Lung (tissue), 12 donors: ENCODE measurements around the gene TAX1BP3. TPM values are rescaled to one million over a fixed set of nuclear protein-coding genes. Genes with fewer than 3 reads are reported as not detected.

Experiments
- ATAC-seq: fragments of 200-7000 bp; cut with Tn5 transposase; one replicate; pipeline ENCODE4 v1.9.1; 2020; ENCODE audit warnings: moderate number of reproducible peaks; ENCODE audit not compliant: insufficient read depth, low FRiP score
- DNase-seq, 3 donors: peaks; one replicate each; pipeline ENCODE4 v3.0.0-alpha.2; 2013 to 2017
- H3K27ac ChIP-seq, 2 donors: one replicate each; pipeline ENCODE4 v1.5.1; 2013; ENCODE audit warnings: mild to moderate bottlenecking in 2 of 2, moderate library complexity in 2 of 2, control low read depth in 1 of 2, inconsistent platforms in 1 of 2, low read depth in 1 of 2, low read length in 1 of 2
- H3K27me3 ChIP-seq, 3 donors: one replicate each; pipeline ENCODE4 v1.5.1; 2013; ENCODE audit warnings: low read length in 2 of 3; ENCODE audit not compliant: control insufficient read depth in 3 of 3, insufficient read depth in 3 of 3
- H3K36me3 ChIP-seq, 4 donors: one replicate each; pipeline ENCODE4 v1.5.1; 2013; ENCODE audit warnings: low read length in 4 of 4, mild to moderate bottlenecking in 1 of 4, moderate library complexity in 1 of 4; ENCODE audit not compliant: control insufficient read depth in 4 of 4, insufficient read depth in 4 of 4
- H3K4me1 ChIP-seq, 5 donors: one replicate each; pipeline ENCODE4 v1.5.1; 2013; ENCODE audit warnings: low read length in 5 of 5, mild to moderate bottlenecking in 2 of 5, moderate library complexity in 1 of 5; ENCODE audit not compliant: control insufficient read depth in 5 of 5, insufficient read depth in 5 of 5
- H3K4me3 ChIP-seq: one replicate; pipeline ENCODE4 v1.5.1; 2013; ENCODE audit warnings: mild to moderate bottlenecking, control low read depth, moderate library complexity
- H3K9ac ChIP-seq, 2 donors: one replicate each; pipeline ENCODE4 v1.5.1; 2013; ENCODE audit warnings: low read length in 2 of 2, control low read depth in 1 of 2; ENCODE audit not compliant: insufficient read depth in 1 of 2
- H3K9me3 ChIP-seq, 4 donors: one replicate each; pipeline ENCODE4 v1.5.1; 2013; ENCODE audit warnings: low read length in 3 of 4, mild to moderate bottlenecking in 1 of 4, moderate library complexity in 1 of 4; ENCODE audit not compliant: control insufficient read depth in 4 of 4, insufficient read depth in 3 of 4
- WGBS, 2 donors: extraction: QIAGEN DNeasy Blood & Tissue Kit; methylation state at CpG; one replicate each; pipeline ENCODE4 v1.1.7; 2013; 5-methylcytosine and 5-hydroxymethylcytosine counted together
- polyA plus RNA-seq, 2 donors: library from polyadenylated mRNA; stranded (reverse); fragments of 200-250 nt; gene quantifications; one replicate each; pipeline ENCODE4 v1.2.1, GENCODE V29; 2013
- total RNA-seq, 2 donors: library from RNA; depleted of rRNA in 1 of 2; stranded (reverse); fragments of >200 nt in 1 of 2; gene quantifications; one replicate each; pipeline ENCODE4 v1.2.1, GENCODE V29; 2014 to 2021
- TF ChIP-seq, protein P1 (sequence below): IDR thresholded peaks from 2 replicates; pipeline ENCODE4 v1.5.1; 2012; ENCODE audit warnings: mild to moderate bottlenecking; ENCODE audit errors: control extremely low read depth, extremely low read depth
- donor health status: control.
- donor health status: control.
- donor health status: Bipolar disorder and iron deficiency.
- donor health status: healthy.
- donor health status: DM: yes; HTN: yes; CAD: no.

TAX1BP3 gene
- total and polyA plus RNA-seq, 4 donors, result 69.7 to 146 (median 97.0) TPM

DNA sequence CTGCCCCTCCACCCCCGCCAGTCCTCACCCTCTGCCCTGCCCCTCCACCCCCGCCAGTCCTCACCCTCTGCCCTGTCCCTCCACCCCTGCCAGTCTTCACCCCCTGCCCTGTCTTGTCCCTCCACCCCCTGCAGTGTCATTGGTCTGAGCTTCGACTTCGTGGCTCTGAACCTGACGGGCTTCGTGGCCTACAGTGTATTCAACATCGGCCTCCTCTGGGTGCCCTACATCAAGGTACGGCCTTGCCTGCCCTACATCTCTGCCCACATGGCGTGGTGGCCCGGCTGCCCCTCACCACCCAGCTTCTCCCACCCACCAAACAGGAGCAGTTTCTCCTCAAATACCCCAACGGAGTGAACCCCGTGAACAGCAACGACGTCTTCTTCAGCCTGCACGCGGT is 12.0 kb downstream of the TAX1BP3 start:
- 87 to 94% methylated on average over 14 to 16 of the region's 16 CpGs for WGBS, 2 donors
- ATAC-seq (no peak), DNase-seq (no peak)
- Histone ChIP-seq H3K27me3 (no peaks in the 10 kb centered on the region), H3K9ac (no peak overlapping the region), H3K36me3 (peaks cover 0 to 20% (median 0%) of the 10 kb centered on the region in 4 donors), H3K4me3 (no peak overlapping the region), H3K9me3 (no peaks in the 10 kb centered on the region), H3K27ac (no peak overlapping the region), H3K4me1 (peaks cover 0 to 17% (median 0%) of the 10 kb centered on the region in 5 donors)
- TF ChIP-seq, protein P1, sequence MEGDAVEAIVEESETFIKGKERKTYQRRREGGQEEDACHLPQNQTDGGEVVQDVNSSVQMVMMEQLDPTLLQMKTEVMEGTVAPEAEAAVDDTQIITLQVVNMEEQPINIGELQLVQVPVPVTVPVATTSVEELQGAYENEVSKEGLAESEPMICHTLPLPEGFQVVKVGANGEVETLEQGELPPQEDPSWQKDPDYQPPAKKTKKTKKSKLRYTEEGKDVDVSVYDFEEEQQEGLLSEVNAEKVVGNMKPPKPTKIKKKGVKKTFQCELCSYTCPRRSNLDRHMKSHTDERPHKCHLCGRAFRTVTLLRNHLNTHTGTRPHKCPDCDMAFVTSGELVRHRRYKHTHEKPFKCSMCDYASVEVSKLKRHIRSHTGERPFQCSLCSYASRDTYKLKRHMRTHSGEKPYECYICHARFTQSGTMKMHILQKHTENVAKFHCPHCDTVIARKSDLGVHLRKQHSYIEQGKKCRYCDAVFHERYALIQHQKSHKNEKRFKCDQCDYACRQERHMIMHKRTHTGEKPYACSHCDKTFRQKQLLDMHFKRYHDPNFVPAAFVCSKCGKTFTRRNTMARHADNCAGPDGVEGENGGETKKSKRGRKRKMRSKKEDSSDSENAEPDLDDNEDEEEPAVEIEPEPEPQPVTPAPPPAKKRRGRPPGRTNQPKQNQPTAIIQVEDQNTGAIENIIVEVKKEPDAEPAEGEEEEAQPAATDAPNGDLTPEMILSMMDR, result no peak

DNA sequence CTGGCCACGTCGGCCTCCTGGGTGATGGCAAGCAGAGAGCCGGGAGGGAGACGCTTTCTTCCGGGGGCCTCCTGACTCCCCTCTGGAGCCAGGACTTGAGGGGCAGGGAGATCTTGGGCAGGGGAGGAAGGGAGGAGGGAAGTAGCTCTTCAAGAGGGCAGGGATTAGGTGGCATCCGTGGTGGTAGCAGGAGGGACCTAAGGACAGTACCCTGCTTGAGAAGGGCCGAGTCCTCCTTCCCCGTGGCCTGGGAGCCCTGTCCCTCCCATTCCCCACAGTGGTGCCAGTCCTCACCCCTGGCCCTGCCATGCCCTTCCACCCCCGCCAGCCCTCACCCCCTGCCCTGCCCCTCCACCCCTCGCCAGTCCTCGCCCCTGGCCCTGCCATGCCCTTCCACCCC is 12.6 kb downstream of the TAX1BP3 start:
- no peak for ATAC-seq

DNA sequence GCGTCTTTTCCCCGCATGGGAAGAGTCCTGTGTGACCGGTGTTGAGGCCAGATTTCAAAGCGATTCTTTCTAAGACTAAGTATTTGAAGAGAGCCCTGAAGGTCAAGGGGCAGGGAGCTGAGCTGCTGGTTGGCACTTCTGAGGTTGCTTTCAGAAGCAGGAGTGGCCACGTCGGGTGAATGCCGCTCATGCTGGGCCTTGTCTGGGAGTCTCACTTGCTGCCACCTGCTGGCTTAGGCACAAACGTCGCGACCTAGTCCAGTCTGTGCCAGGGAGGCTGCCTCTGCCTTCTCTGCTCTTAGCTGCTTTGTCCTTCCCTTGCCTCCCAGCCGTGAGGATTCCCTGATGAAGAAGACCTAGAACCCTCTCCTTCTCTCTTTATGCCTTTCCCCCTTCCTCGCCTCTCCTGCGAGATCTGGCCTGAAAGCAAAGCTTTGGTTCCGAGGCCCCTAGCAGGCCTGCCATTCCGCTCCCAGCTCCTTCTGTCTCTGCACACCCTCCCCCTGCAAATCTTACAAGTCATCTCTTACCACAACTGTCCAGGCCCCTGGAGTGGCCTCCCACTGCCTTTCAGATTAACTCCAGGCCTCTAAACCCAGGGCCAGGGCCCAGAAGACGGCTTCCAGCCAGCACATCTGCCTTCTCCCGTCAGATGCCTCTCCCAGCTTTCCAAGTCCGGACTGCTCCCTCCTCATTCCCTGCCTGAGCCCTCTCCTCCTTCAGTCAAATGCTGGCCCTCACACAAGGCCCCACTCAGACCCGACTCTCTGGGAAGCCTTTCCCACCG is 20.4 kb downstream of the TAX1BP3 start:
- Histone ChIP-seq H3K9me3 (no peaks in the 10 kb centered on the region), H3K9ac (no peak overlapping the region), H3K4me1 (no peaks in the 10 kb centered on the region), H3K27ac (no peak overlapping the region), H3K36me3 (peaks cover 0 to 27% (median 6%) of the 10 kb centered on the region in 4 donors), H3K4me3 (no peak overlapping the region), H3K27me3 (no peaks in the 10 kb centered on the region)
- ATAC-seq, result no peak
- TF ChIP-seq, protein P1, result no peak
- DNase-seq, result peak; percentile 76 to 80 (median 77)
- WGBS, 2 donors, result 72 to 74% methylated on average over 20 of the region's 20 CpGs

More for the DNA sequence above, 12.6 kb downstream of the TAX1BP3 start:
- Histone ChIP-seq H3K9ac (no peak overlapping the region), H3K4me1 (peaks cover 0 to 17% (median 0%) of the 10 kb centered on the region in 5 donors), H3K4me3 (no peak overlapping the region), H3K36me3 (peaks cover 0 to 19% (median 0%) of the 10 kb centered on the region in 4 donors), H3K27me3 (no peaks in the 10 kb centered on the region), H3K27ac (no peak overlapping the region), H3K9me3 (no peaks in the 10 kb centered on the region)
- WGBS, 2 donors, result 94 to 95% methylated on average over 11 of the region's 11 CpGs
- DNase-seq, result no peak
- TF ChIP-seq, protein P1, result no peak

DNA sequence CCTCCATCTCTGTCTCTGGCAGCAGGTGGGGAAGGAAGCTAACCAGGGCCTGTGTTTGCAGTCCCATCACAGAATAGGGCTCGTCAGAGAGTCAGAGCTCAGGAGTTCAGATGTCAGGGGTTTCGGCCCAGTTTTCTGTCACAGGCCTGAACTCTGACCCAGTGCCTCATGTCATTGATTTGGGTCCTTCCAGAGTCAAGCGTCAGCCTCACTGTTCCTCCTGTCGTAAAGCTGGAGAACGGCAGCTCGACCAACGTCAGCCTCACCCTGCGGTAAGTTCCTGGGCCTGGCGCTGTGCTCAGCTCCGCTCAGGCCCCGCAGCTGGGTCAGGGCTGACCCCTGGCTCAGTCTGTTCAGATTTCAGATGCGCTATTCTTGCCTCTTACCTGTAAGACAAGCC is 21.1 kb downstream of the TAX1BP3 start:
- WGBS, 2 donors, result 86 to 93% methylated on average over 12 of the region's 12 CpGs
- no peak overlapping the region for H3K27ac ChIP-seq
- H3K27me3 ChIP-seq, result no peaks in the 10 kb centered on the region
- ATAC-seq, result no peak
- H3K4me1 ChIP-seq, result no peaks in the 10 kb centered on the region
- no peak for DNase-seq
- H3K36me3 ChIP-seq, result peaks cover 0 to 25% (median 6%) of the 10 kb centered on the region in 4 donors
- no peaks in the 10 kb centered on the region for H3K9me3 ChIP-seq
- TF ChIP-seq, protein P1, result no peak
- H3K9ac ChIP-seq, result no peak overlapping the region
- H3K4me3 ChIP-seq, result no peak overlapping the region
